ENCODE measurements around the gene TLX2. TPM values are rescaled to one million over a fixed set of nuclear protein-coding genes. Genes with fewer than 3 reads are reported as not detected.

The TLX2 gene
- total and polyA plus RNA-seq, 2 of the 13 experiments (the other 11 are each of a cell fraction or from before 2014, with no cell fraction given) = 0.05 to 0.20 TPM

- TF ChIP-seq, protein P1, sequence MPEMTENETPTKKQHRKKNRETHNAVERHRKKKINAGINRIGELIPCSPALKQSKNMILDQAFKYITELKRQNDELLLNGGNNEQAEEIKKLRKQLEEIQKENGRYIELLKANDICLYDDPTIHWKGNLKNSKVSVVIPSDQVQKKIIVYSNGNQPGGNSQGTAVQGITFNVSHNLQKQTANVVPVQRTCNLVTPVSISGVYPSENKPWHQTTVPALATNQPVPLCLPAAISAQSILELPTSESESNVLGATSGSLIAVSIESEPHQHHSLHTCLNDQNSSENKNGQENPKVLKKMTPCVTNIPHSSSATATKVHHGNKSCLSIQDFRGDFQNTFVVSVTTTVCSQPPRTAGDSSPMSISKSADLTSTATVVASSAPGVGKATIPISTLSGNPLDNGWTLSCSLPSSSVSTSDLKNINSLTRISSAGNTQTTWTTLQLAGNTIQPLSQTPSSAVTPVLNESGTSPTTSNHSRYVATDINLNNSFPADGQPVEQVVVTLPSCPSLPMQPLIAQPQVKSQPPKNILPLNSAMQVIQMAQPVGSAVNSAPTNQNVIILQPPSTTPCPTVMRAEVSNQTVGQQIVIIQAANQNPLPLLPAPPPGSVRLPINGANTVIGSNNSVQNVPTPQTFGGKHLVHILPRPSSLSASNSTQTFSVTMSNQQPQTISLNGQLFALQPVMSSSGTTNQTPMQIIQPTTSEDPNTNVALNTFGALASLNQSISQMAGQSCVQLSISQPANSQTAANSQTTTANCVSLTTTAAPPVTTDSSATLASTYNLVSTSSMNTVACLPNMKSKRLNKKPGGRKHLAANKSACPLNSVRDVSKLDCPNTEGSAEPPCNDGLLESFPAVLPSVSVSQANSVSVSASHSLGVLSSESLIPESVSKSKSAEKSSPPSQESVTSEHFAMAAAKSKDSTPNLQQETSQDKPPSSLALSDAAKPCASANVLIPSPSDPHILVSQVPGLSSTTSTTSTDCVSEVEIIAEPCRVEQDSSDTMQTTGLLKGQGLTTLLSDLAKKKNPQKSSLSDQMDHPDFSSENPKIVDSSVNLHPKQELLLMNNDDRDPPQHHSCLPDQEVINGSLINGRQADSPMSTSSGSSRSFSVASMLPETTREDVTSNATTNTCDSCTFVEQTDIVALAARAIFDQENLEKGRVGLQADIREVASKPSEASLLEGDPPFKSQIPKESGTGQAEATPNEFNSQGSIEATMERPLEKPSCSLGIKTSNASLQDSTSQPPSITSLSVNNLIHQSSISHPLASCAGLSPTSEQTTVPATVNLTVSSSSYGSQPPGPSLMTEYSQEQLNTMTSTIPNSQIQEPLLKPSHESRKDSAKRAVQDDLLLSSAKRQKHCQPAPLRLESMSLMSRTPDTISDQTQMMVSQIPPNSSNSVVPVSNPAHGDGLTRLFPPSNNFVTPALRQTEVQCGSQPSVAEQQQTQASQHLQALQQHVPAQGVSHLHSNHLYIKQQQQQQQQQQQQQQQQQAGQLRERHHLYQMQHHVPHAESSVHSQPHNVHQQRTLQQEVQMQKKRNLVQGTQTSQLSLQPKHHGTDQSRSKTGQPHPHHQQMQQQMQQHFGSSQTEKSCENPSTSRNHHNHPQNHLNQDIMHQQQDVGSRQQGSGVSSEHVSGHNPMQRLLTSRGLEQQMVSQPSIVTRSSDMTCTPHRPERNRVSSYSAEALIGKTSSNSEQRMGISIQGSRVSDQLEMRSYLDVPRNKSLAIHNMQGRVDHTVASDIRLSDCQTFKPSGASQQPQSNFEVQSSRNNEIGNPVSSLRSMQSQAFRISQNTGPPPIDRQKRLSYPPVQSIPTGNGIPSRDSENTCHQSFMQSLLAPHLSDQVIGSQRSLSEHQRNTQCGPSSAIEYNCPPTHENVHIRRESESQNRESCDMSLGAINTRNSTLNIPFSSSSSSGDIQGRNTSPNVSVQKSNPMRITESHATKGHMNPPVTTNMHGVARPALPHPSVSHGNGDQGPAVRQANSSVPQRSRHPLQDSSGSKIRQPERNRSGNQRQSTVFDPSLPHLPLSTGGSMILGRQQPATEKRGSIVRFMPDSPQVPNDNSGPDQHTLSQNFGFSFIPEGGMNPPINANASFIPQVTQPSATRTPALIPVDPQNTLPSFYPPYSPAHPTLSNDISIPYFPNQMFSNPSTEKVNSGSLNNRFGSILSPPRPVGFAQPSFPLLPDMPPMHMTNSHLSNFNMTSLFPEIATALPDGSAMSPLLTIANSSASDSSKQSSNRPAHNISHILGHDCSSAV (CRISPR knock-in tag; IDR thresholded peaks at IDR 0.05; ENCODE audit: borderline replicate concordance) = no peak
- TF ChIP-seq THAP11 (CRISPR knock-in tag; IDR thresholded peaks at IDR 0.05) (peak; percentile 82), ZNF124 (CRISPR knock-in tag; IDR thresholded peaks at IDR 0.05) (peak; percentile 64; the same call in 1 of the 2 replicates), HNF4A (CRISPR knock-in tag; IDR thresholded peaks at IDR 0.05) (peak; percentile 95), MED1 (CRISPR knock-in tag; IDR thresholded peaks at IDR 0.05) (peak; percentile 66), ZNF562 (CRISPR knock-in tag; IDR thresholded peaks at IDR 0.05; ENCODE audit: borderline replicate concordance) (0 out of 2 replicates have a peak, but pooled peaks have one; percentile 25), HNF4G (IDR thresholded peaks at IDR 0.05; ENCODE audit: borderline replicate concordance, low read depth, low read length) (peak; percentile 95), HNF4G (CRISPR knock-in tag; IDR thresholded peaks at IDR 0.05; ENCODE audit: borderline replicate concordance, low read depth) (peak; percentile 57; the same call in 1 of the 2 replicates), PHF5A (CRISPR knock-in tag; IDR thresholded peaks at IDR 0.05; ENCODE audit: low read depth, unreplicated experiment) (peak; percentile 62), ZNF737 (CRISPR knock-in tag; IDR thresholded peaks at IDR 0.05; ENCODE audit: borderline replicate concordance) (no peak), IRX3 (CRISPR knock-in tag; IDR thresholded peaks at IDR 0.05; ENCODE audit: borderline replicate concordance, low read depth) (0 out of 2 replicates have a peak, but pooled peaks have one; percentile 28), KAT2B (IDR thresholded peaks at IDR 0.05; ENCODE audit: borderline replicate concordance, low read depth, low read length) (peak; percentile 67; the same call in 1 of the 2 replicates), ZSCAN22 (CRISPR knock-in tag; IDR thresholded peaks at IDR 0.05) (no peak), ZNF576 (CRISPR knock-in tag; IDR thresholded peaks at IDR 0.05) (no peak), HDAC2 (CRISPR knock-in tag; IDR thresholded peaks at IDR 0.05) (peak; percentile 93), SKI (IDR thresholded peaks at IDR 0.05; ENCODE audit: partially characterized antibody) (peak; percentile 72)
Observed at GRCh38 chr2:74488643-74489481, 25.4 kb upstream of the TLX2 start (continued).

All from HepG2 (cell line).